Kidney capillary endothelial cell (primary cell): ENCODE results near the gene CDK19.
"Not testable (repeated sequence)": the region's sequence is repeated elsewhere in the genome, so short reads cannot be mapped to it uniquely, and the experiment has no call there.

Experiments used
- DNase-seq: peaks from one replicate; pipeline ENCODE4 v3.0.0-alpha.2; 2018; ENCODE audit warnings: low spot score

Gene CDK19

GRCh38 chr6:110756817-110757216 is 58.5 kb downstream of the CDK19 start:
- no peak for DNase-seq

GRCh38 chr6:110755411-110755834 is 59.8 kb downstream of the CDK19 start:
- DNase-seq = no peak

- not testable (repeated sequence) for DNase-seq
Observed at GRCh38 chr6:110753936-110754668, 61.2 kb downstream of the CDK19 start.

- DNase-seq = no peak
Observed at GRCh38 chr6:110748453-110748852, 66.8 kb downstream of the CDK19 start.

GRCh38 chr6:110746680-110747079 is 68.6 kb downstream of the CDK19 start:
- DNase-seq = no peak

- DNase-seq = no peak
Observed at GRCh38 chr6:110744991-110745390, 70.3 kb downstream of the CDK19 start.

GRCh38 chr6:110742552-110742951 is 72.7 kb downstream of the CDK19 start:
- not testable (repeated sequence) for DNase-seq

GRCh38 chr6:110741517-110741916 is 73.8 kb downstream of the CDK19 start:
- DNase-seq = no peak

GRCh38 chr6:110738899-110739365 is 76.3 kb downstream of the CDK19 start:
- DNase-seq = no peak

- DNase-seq = no peak
Observed at GRCh38 chr6:110735666-110736065, 79.6 kb downstream of the CDK19 start.

- no peak for DNase-seq
Observed at GRCh38 chr6:110731898-110732297, 83.4 kb downstream of the CDK19 start.

GRCh38 chr6:110731196-110731595 is 84.1 kb downstream of the CDK19 start:
- no peak for DNase-seq

GRCh38 chr6:110728501-110728900 is 86.8 kb downstream of the CDK19 start:
- DNase-seq = no peak

GRCh38 chr6:110723017-110723416 is 92.3 kb downstream of the CDK19 start:
- DNase-seq = no peak

GRCh38 chr6:110720066-110720465 is 95.2 kb downstream of the CDK19 start:
- DNase-seq = no peak

GRCh38 chr6:110719601-110720000 is 95.7 kb downstream of the CDK19 start:
- DNase-seq = not testable (repeated sequence)

- DNase-seq = no peak
Observed at GRCh38 chr6:110714143-110714542, 101.1 kb downstream of the CDK19 start.

GRCh38 chr6:110712238-110712637 is 103.0 kb downstream of the CDK19 start:
- DNase-seq = no peak

- DNase-seq = no peak
Observed at GRCh38 chr6:110710115-110710514, 105.2 kb downstream of the CDK19 start.

GRCh38 chr6:110708295-110708950 is 106.8 kb downstream of the CDK19 start:
- no peak for DNase-seq

GRCh38 chr6:110705543-110705942 is 109.7 kb downstream of the CDK19 start:
- no peak for DNase-seq

GRCh38 chr6:110703906-110704594 is 111.2 kb downstream of the CDK19 start:
- DNase-seq = no peak
